Fibroblast of skin of abdomen (primary cell): ENCODE measurements around the gene ADSL.

Experiments used
- DNase-seq: peaks from one replicate; pipeline ENCODE4 v3.0.0-alpha.2; 2013

ADSL gene

GRCh38 chr22:40328546-40329456, 17.5 kb upstream of the ADSL start:
- no peak for DNase-seq

- DNase-seq: no peak
Measured at GRCh38 chr22:40329466-40329865, 16.8 kb upstream of the ADSL start.

GRCh38 chr22:40330086-40330485, 16.2 kb upstream of the ADSL start:
- DNase-seq: no peak

DNA sequence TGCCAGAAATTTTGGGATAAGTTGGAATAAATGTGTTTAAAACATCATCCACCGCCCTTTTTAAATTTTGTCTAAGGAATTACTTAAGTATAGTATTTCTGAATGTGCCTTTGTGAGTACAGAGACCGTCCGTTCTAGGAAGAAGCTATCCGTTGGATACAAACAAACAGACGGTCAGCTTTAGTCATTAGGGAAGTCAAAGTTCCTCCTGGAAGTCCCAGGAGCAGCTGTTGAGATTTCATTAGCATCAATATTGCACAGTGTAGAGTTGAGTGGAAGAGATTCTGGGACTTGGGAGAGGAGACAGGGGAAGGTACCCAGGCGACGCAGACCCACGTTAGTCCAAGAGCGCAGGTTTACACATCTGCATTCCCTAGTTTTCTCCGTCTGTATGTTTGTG, 15.7 kb upstream of the ADSL start:
- no peak for DNase-seq

GRCh38 chr22:40331706-40332105, 14.6 kb upstream of the ADSL start:
- DNase-seq: no peak

DNA sequence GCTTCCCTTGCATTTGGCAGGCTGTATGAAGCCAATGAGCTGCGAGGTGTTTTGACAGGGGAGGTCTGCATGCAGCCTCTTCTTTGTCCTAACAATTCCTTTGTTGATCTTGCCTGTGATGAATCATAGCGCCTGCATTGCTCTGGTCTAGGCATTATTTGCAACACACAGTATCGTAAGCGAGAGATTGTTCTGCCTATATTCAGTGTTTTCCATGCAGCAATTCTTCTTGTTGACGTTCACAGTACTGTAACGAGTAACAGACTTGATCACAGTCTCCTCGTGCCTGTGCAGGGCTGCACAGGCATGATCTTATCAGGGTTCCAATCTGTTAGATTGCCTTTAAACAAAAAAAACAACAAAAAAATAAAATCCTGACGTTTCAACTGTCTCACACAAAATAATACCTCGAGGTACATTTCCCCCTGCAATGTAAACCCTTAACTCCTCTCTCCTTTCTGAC, 13.9 kb upstream of the ADSL start:
- DNase-seq: peak; percentile 45

- no peak for DNase-seq
Measured at GRCh38 chr22:40334060-40334459, 12.2 kb upstream of the ADSL start.

DNA sequence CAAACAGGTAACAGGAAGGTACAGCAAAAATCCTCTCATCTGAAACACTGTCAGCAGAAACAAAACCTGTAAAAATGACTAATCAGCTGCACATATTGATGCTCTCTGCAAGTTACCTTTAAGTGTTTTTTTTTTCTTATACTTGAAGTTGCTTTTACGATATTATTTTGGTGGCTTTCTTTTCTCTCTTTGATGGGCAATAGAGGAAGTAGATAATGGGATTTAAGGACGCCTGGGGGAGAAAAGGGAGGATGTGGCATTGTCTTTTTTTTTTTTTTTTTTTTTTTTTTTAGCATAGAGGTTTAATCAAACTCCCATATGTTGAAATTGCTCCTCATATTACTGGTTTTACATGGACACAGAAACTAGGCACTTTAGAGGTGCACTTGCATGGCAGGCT, 11.4 kb upstream of the ADSL start:
- no peak for DNase-seq

DNA sequence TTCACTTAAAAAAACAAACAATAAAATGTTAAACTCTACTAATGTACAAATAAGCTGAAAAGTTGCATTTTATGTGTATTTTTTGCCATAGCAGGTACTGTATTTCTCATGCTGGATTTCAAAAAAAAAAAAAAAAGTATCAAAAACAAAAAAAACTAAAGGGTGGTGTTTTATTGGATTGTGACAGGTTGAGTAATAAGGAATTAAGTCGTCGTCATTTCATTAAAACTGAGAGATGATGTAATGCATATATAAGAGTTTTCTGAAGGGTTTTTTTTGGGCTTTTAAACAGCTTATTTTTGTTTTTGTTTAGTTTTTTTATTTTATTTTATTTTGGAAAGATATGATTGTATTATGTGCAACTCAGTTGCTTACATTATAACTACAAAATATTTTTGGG, 10.9 kb upstream of the ADSL start:
- DNase-seq: no peak

DNA sequence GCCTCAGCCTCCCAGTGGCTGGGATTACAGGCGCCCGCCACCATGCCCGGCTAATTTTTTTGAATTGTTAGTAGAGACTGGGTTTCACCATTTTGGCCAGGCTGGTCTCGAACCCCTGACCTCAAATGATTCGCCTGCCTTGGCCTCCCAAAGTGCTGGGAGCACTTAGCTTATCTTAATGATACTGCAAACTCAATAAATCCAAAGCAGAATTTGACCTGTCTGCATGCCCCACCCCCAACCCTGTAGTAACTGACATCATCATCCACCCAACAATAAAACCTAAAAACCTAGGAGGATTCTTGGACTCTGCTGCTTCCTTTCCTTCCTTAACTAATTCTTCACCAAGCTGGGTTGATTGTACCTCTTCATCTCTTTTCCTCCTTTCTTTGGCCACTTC, 6.3 kb upstream of the ADSL start:
- no peak for DNase-seq

GRCh38 chr22:40341604-40342003, 4.7 kb upstream of the ADSL start:
- DNase-seq: no peak

DNA sequence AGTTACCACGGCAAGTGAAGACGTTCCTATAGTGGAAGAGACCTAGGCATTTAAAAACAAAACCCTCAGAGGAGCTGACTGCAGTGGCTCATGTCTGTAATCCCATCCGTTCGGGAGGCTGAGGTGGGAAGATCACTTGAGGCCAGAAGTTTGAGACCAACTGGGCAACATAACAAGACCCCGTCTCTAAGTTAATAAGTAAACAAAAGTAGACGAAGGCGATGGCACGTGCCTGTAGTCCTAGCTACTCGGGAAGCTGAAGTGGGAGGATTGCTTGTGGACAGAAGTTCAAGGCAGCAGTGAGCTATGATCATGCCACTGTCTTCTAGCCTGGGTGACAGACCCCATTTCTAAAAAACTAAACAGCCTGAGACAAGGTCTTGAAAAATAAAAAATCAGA, 3.8 kb upstream of the ADSL start:
- DNase-seq: no peak

DNA sequence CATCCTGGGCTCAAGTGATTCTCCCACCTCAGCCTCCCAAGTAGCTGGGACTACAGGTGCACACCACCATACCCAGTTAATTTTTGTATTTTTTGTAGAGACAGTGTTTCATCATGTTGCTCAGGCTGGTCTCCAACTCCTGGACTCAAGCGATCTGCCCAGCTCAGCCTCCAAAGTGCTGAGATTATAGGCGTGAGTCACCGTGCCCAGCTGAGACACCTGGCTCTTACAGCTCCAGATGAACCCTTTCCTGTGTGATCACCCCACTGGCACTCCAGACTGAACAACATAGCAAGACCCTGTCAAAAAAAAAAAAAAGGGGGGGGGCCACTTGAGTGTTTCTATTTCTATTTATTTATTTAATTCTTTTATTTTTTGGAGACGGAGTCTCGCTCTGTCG, 1.0 kb upstream of the ADSL start:
- DNase-seq: peak; percentile 13

GRCh38 chr22:40345815-40346184, 500 bp upstream of the ADSL start:
- no peak for DNase-seq

- DNase-seq: no peak
Measured at GRCh38 chr22:40347300-40347699, 1.0 kb downstream of the ADSL start.

GRCh38 chr22:40348025-40348658, 1.8 kb downstream of the ADSL start:
- peak; percentile 50 for DNase-seq

DNA sequence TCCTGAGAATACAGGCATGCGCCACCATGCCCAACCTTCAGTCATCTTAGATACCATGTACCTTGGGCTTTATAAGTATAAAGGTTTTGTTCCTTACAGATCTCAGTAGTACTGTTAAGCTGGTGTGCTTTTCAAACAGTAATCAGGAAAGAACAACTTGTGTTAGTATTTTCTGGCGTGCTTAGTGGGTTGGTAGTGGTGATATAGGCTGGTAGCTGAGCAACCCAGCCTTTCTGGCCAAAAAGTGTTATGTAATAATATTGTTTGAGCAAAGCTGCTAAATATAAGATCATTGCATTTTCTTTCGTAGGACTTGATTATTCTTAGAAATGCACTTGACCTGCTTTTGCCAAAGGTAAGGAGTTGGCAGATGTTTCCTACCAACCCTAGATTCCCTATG, 6.5 kb downstream of the ADSL start:
- DNase-seq: no peak

DNA sequence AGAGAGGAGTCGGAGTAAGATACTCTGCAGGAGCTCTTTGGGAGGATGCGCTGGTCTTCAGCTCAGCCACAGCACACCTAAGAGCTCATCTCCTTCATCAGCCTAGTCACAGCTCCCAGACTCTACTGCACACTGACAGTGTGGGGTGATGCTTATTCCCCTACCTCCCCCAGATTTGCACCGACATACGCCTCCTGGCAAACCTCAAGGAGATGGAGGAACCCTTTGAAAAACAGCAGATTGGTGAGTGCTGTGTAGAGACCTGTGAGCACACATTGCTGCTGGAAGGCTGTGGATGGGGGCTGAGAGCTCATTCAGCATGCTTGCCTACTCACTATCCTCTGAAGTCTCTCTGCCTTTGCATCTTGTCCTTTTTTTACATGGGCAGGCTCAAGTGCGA, 14.8 kb downstream of the ADSL start:
- DNase-seq: no peak

DNA sequence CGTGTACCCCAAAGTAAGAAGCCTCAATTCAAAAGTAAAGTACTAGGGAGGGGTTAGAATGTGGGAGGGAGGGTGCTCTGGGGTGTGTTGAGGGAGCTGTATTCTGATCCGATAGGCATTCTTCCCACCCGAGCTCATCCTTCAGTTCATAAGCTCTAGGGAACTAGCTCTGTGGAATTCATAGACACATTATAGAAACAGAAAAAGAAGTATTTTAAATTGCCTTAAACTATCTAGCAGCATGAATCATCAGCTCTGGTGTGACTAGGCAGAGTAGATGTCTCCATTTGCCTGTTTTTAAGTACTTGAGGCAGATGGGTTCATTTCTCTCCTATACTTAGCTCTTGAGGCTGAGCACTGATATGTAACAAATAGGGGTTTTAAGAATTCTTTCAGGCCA, 16.8 kb downstream of the ADSL start:
- DNase-seq: peak; percentile 75

DNA sequence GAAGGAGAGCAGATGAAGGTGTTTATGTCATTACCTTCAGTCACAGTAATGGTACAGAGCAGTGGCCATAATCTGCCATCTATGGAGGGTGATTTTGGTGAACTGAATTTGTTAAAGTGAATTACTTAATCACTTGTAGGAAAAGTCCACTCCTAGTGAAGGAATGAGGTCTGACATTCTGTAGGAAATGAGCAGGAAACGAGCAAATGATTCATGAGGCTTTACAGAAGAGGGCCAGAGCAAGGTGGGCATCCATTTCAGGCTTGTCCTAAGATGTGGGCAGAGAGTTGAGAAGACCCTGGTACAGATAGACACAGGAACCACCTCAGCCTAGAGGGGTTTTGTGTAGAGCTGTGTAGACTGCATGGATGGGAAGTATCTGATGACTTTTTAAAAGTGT, 18.1 kb downstream of the ADSL start:
- no peak for DNase-seq

- no peak for DNase-seq
Measured at GRCh38 chr22:40366068-40366467, 19.8 kb downstream of the ADSL start.

DNA sequence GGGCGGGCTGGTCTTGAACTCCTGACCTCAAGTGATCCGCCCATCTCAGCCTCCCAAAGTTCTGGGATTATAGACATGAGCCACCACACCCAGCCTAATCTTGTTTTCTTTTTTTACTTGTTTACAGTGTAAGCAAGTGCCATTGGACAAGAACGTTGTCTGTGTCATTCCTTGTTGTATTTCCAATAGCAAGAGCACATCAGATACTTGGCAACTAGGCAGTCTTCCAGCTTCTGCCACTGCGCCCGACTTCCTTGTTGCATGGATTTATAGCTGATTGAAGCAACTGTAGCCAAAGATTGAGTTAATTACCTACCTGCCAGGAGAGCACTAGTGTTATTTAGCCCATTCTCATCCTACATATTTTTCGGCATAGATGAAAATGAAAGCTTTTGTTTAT, 21.0 kb downstream of the ADSL start:
- DNase-seq: no peak

DNA sequence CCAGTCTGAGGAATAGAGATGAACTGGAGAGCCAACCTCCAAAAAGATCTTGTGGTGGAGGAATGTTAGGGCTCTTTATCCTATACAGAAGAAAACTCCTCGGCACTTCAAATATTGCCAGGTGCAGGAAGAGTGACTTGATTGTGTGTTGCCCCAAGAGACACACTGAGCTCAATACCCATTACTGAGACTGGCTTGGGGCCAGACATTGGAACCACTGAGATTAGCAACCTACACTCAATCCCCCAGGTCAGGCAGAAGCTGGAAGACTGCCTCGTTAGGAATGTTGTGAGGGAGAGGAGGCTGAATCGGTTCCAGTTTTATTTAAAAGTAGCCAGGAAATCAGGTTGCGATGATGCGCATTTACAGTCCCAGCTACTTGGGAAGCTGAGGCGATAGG, 21.7 kb downstream of the ADSL start:
- DNase-seq: no peak

- DNase-seq: no peak
Measured at GRCh38 chr22:40368836-40369235, 22.5 kb downstream of the ADSL start.
